OCI-LY1 (cell line): ENCODE results near the gene PTPN18.
A peak's percentile ranks its signal among the peaks of the same experiment; 100 is the strongest.

Experiments used
- H2AFZ ChIP-seq: fragments of 200-600 bp; sonication (generic), shearing (Covaris generic); 2 replicates; pipeline ENCODE4 v1.6.0; 2014; ENCODE audit warnings: antibody characterized with exemption, mild to moderate bottlenecking, low read length
- H3F3A ChIP-seq: fragments of 200-600 bp; sonication (generic), shearing (Covaris generic); 2 replicates; pipeline ENCODE4 v1.6.0; 2014; ENCODE audit warnings: mild to moderate bottlenecking, antibody characterized with exemption, low read length, moderate library complexity; ENCODE audit not compliant: insufficient read depth
- H3K27ac ChIP-seq: fragments of 200-600 bp; sonication (generic); 2 replicates; pipeline ENCODE4 v1.5.1; 2014; ENCODE audit warnings: low read length, mixed run types, mild to moderate bottlenecking, low read depth; ENCODE audit not compliant: poor library complexity, severe bottlenecking
- H3K27me3 ChIP-seq: fragments of 200-600 bp; sonication (generic); 2 replicates; pipeline ENCODE4 v1.6.0; 2014; ENCODE audit warnings: antibody characterized with exemption, mild to moderate bottlenecking, low read length, moderate library complexity; ENCODE audit not compliant: insufficient read depth
- H3K36me3 ChIP-seq: fragments of 200-600 bp; sonication (generic); 2 replicates; pipeline ENCODE4 v1.6.1; 2014; ENCODE audit warnings: mild to moderate bottlenecking, antibody characterized with exemption, low read length, moderate library complexity, mixed read lengths; ENCODE audit not compliant: insufficient read depth
- H3K4me1 ChIP-seq: fragments of 200-600 bp; sonication (generic); 2 replicates; pipeline ENCODE4 v1.5.1; 2014; ENCODE audit warnings: mild to moderate bottlenecking, low read length, moderate library complexity; ENCODE audit not compliant: insufficient read depth, severe bottlenecking
- H3K4me2 ChIP-seq: fragments of 200-600 bp; sonication (generic), shearing (Covaris generic); 2 replicates; pipeline ENCODE4 v1.6.1; 2014; ENCODE audit warnings: low read length
- H3K4me3 ChIP-seq: fragments of 200-600 bp; sonication (generic); 2 replicates; pipeline ENCODE4 v1.5.1; 2014; ENCODE audit warnings: low read length, low read depth, mild to moderate bottlenecking, mixed read lengths; ENCODE audit not compliant: poor library complexity, severe bottlenecking
- H3K79me2 ChIP-seq: fragments of 200-600 bp; shearing (Covaris generic); 2 replicates; pipeline ENCODE4 v1.6.1; 2016; ENCODE audit warnings: mixed run types, low read length, mixed read lengths; ENCODE audit not compliant: insufficient read depth
- H3K9ac ChIP-seq: fragments of 200-600 bp; sonication (generic), shearing (Covaris generic); 2 replicates; pipeline ENCODE4 v1.6.1; 2014; ENCODE audit warnings: mild to moderate bottlenecking, low read length, mixed read lengths
- H3K9me2 ChIP-seq: fragments of 200-600 bp; sonication (generic), shearing (Covaris generic); 2 replicates; pipeline ENCODE4 v1.6.1; 2014; ENCODE audit warnings: low read depth, mild to moderate bottlenecking, low read length, mixed read lengths
- H3K9me3 ChIP-seq: fragments of 200-600 bp; shearing (Covaris generic); 2 replicates; pipeline ENCODE4 v1.6.1; 2014; ENCODE audit warnings: low read length, mixed read lengths
- H4K20me1 ChIP-seq: fragments of 200-600 bp; sonication (generic), shearing (Covaris generic); 2 replicates; pipeline ENCODE4 v1.6.0; 2016; ENCODE audit warnings: mild to moderate bottlenecking, low read length; ENCODE audit not compliant: insufficient read depth
- CTCF ChIP-seq: fragments of 200-600 bp; sonication (generic), shearing (Covaris generic); IDR thresholded peaks from 2 replicates; pipeline ENCODE4 v1.5.1; 2017; ENCODE audit warnings: mild to moderate bottlenecking, antibody characterized with exemption, low read length, moderate library complexity, mixed read lengths
- EZH2 ChIP-seq: fragments of 200-600 bp; sonication (generic), shearing (Covaris generic); IDR thresholded peaks from 2 replicates; pipeline ENCODE4 v1.8.0; 2017; ENCODE audit warnings: borderline replicate concordance, mixed run types, mild to moderate bottlenecking, antibody characterized with exemption, low read length, moderate library complexity, mixed read lengths

Gene PTPN18

GRCh38 chr2:130369965-130370341 is 14.1 kb downstream of the PTPN18 start:
- Histone ChIP-seq H2AFZ (no peak overlapping the region), H3K4me1 (peaks cover 53% of the 10 kb centered on the region), H4K20me1 (no peaks in the 10 kb centered on the region), H3K9ac (peak overlapping the region; percentile 98), H3K79me2 (peaks cover 15% of the 10 kb centered on the region), H3K36me3 (peaks cover 40% of the 10 kb centered on the region), H3K9me3 (no peaks in the 10 kb centered on the region), H3K4me2 (peak overlapping the region; percentile 84; the same call in 1 of the 2 replicates), H3K9me2 (no peaks in the 10 kb centered on the region), H3K4me3 (peak overlapping the region; percentile 87), H3F3A (peaks cover 6% of the 10 kb centered on the region; the same call in 1 of the 2 replicates), H3K27me3 (no peaks in the 10 kb centered on the region), H3K27ac (peak overlapping the region; percentile 92)
- TF ChIP-seq EZH2 (no peak), CTCF (no peak)

GRCh38 chr2:130370490-130370889 is 14.6 kb downstream of the PTPN18 start:
- Histone ChIP-seq H3K9me2 (no peaks in the 10 kb centered on the region), H3K4me2 (peak overlapping the region; percentile 84), H3K9me3 (no peaks in the 10 kb centered on the region), H3K4me1 (peaks cover 58% of the 10 kb centered on the region), H4K20me1 (no peaks in the 10 kb centered on the region), H3F3A (peaks cover 6% of the 10 kb centered on the region; the same call in 1 of the 2 replicates), H3K27ac (peak overlapping the region; percentile 92), H3K9ac (peak overlapping the region; percentile 98), H3K79me2 (peaks cover 15% of the 10 kb centered on the region), H2AFZ (no peak overlapping the region), H3K27me3 (no peaks in the 10 kb centered on the region), H3K4me3 (peak overlapping the region; percentile 87), H3K36me3 (peaks cover 45% of the 10 kb centered on the region)
- no peak for TF ChIP-seq EZH2
- no peak for TF ChIP-seq CTCF

GRCh38 chr2:130371723-130372054 is 15.8 kb downstream of the PTPN18 start:
- no peaks in the 10 kb centered on the region for H3K27me3 ChIP-seq
- peaks cover 57% of the 10 kb centered on the region for H3K36me3 ChIP-seq
- peak overlapping the region; percentile 84 for H3K4me2 ChIP-seq
- H3K9ac ChIP-seq: peak overlapping the region; percentile 98
- no peaks in the 10 kb centered on the region for H3K9me3 ChIP-seq
- peak overlapping the region; percentile 87 for H3K4me3 ChIP-seq
- peaks cover 6% of the 10 kb centered on the region; the same call in 1 of the 2 replicates for H3F3A ChIP-seq
- H3K27ac ChIP-seq: peak overlapping the region; percentile 92
- peaks cover 70% of the 10 kb centered on the region for H3K4me1 ChIP-seq
- H3K9me2 ChIP-seq: no peaks in the 10 kb centered on the region
- no peaks in the 10 kb centered on the region for H4K20me1 ChIP-seq
- no peak overlapping the region for H2AFZ ChIP-seq
- TF ChIP-seq EZH2 (no peak), CTCF (no peak)
- H3K79me2 ChIP-seq: peaks cover 12% of the 10 kb centered on the region
